ENCODE measurements around the gene DNAH1. TPM values are rescaled to one million over a fixed set of nuclear protein-coding genes. Genes with fewer than 3 reads are reported as not detected.

Gene DNAH1
- total RNA-seq, 1 donor = 4.7 TPM

DNA sequence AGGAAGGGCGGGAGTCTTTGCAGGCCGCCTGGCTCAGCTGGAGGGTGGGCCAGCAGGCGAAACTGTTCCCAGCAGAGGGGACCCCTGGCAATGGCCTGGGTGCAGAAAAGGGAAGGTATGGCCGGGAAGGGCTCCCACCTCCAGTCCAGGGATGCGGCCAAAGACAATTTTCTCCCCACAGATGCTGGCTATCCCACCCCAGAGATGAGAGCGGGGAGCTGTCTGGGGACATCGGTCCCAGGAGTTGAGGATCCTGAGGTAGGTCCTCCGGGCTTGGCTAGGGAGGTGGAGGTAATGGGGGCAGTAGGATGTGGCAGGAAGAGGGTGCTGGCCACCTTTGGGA is 127.1 kb downstream of the DNAH1 start:
- DNase-seq (ENCODE audit: low read depth) = no peak

DNA sequence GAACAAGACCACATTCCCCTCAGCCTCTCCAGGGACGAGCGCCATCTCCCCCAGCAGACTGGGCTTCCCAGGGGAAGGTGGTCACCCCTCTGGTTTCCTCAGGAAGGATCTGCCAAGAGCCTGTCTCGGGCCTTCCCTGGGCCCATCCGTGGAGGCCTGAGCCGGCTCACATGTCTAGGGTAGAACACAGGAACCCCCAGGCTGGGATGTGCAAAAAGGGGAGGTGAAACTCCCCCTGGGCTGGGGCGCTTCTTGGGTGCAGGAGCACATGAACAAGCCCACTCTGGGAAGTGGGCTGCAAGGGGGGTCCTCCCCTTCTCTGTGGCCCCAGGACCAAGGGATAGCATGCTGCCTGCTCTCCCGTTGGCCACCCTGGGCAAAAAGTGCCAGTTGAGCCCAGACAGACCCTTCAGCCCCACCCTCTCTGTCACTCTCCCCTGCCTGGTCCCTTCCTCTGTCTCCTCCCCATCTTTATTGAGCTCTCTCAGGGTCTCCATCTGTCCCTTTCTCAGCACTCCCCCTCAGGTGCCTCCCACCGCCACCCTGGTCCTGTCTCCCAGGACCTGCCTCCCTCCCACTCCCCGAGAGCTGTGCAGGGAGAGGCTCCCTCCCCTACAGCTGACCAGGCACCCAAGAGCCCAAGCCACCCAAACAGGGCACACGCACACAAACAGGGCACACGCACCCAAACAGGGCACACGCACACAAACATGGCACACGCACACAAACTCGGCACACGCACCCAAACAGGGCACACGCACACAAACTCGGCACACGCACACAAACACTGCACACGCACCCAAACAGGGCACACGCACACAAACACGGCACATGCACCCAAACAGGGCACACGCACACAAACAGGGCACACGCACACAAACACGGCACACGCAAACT is 127.9 kb downstream of the DNAH1 start:
- no peak for DNase-seq (ENCODE audit: low read depth)
- H3K4me3 ChIP-seq (ENCODE audit: low read depth, low read length) = no peak overlapping the region
- TF ChIP-seq, protein P1, sequence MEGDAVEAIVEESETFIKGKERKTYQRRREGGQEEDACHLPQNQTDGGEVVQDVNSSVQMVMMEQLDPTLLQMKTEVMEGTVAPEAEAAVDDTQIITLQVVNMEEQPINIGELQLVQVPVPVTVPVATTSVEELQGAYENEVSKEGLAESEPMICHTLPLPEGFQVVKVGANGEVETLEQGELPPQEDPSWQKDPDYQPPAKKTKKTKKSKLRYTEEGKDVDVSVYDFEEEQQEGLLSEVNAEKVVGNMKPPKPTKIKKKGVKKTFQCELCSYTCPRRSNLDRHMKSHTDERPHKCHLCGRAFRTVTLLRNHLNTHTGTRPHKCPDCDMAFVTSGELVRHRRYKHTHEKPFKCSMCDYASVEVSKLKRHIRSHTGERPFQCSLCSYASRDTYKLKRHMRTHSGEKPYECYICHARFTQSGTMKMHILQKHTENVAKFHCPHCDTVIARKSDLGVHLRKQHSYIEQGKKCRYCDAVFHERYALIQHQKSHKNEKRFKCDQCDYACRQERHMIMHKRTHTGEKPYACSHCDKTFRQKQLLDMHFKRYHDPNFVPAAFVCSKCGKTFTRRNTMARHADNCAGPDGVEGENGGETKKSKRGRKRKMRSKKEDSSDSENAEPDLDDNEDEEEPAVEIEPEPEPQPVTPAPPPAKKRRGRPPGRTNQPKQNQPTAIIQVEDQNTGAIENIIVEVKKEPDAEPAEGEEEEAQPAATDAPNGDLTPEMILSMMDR (IDR thresholded peaks at IDR 0.05; ENCODE audit: insufficient read depth, low read depth, low read length) = no peak

More for the DNA sequence above, 127.1 kb downstream of the DNAH1 start:
- TF ChIP-seq, protein P1 (IDR thresholded peaks at IDR 0.05; ENCODE audit: insufficient read depth, low read depth, low read length) = no peak
- H3K4me3 ChIP-seq (ENCODE audit: low read depth, low read length) = no peak overlapping the region

DNA sequence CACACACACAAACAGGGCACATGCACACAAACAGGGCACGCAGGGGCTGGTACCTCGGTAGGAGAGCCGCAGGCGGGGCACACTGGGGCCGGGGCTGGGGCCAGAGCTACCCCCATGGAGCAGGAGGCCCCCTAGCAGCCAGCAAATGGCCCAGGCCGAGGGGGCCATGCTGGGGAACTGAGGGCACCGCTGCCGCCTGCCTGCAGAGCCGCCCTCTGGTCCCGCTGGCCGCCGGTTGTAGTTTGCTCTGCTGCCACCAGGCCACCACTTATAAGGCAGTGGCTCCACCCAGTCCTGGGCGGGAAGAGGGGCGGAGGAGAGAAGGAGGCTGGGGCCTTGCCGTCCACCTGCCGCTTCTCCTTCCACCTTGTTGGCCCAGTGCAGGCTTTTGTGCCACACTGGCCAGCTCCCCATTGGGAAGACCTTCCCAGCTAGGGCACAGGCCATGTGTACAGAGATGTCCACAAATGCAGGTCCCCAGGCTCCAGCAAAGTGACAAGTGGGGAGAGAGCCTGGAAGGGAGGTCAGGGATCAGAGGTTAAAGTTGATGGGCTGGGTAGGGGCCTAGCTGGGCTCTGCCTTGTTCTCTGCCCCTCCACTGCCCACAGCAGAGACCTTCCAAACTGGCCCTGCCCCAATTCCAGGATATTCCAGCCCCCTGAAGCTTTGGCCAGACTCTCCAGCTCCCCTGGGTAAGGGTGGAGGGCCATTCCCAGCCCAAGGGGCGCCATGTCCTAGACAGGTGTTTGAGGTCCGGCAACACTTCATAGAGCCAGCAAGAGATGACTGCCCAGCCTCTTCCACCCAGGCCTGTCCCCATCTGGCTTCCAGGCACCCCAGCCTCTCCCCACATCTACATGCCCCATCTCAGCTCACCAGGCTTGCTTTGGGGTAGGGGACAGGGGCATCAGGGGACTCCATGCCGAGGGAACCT is 129.0 kb downstream of the DNAH1 start, which contains the start of gene SEMA3G:
SEMA3G (minus strand) TSS at position 244 of the 934 bp plus-strand sequence; CDS start at position 168, 76 bp downstream.
- TF ChIP-seq, protein P1 (IDR thresholded peaks at IDR 0.05; ENCODE audit: insufficient read depth, low read depth, low read length) = peak; percentile 50
- no peak within 1 kb of the TSS for H3K4me3 ChIP-seq (ENCODE audit: low read depth, low read length)
- peak; percentile 55 for DNase-seq (ENCODE audit: low read depth)

DNA sequence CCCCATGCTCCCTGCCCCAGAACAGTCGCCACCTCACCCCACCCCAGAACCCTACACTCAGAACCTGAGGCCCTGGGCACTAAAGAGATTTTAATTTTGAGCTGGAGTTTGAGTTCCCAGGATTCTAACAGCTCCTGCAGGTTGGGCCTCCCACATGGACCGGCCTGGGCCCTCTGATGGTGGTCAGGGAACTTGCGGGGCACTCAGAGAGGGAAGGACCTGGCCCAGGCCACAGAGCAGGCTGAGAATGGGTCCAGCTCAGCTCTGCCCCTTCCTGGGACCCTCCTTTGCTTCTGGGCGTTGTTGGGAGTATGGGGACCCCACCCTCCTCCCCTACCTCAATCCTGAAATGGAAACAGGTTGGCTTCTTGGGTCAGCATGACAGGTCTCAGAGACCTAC is 129.9 kb downstream of the DNAH1 start:
- H3K4me3 ChIP-seq (ENCODE audit: low read depth, low read length) = no peak overlapping the region
- TF ChIP-seq, protein P1 (IDR thresholded peaks at IDR 0.05; ENCODE audit: insufficient read depth, low read depth, low read length) = no peak
- DNase-seq (ENCODE audit: low read depth) = no peak

DNA sequence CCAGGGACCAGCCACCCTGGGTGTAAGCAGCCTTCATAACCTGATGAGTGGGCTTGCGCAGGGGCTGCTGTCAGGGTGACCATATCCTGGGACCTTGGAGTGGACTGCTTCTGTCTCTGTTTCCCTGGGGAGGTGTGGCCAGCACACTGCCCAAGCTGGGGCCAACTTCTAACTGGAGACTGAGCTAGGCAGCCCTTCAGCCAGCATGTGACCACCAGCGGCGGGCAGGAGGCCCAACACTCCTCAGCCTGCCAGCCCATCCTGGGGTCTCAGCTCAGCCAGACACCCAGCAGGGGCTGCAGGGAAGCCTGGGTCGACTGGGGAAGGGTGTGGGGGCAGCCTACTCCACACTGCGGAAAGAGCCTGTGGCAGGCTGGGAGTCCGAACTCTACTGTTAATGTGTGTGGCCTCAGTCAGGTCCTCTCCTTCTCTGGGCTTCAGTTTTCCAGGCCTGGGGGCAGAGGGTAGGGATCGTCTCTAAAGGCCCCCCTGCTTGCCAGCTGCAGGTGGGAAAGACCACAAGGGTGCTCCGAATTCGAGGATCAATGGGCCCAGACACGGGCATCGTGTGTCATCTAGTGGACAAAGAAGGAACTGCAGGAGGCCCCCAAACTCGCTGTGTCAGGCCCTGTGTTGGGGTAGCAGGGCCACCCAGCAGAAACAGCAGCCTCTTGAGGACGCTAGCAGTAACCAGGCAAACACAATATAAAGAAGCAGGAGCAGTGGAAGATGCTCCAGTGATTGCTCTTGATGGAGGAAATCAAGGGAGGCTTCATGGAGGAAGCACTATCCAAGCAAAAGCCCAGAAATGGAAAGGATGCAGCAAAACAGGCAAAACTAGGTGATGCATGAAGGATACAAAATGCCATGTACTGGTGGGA is 130.8 kb downstream of the DNAH1 start:
- peak; percentile 61 for DNase-seq (ENCODE audit: low read depth)
- H3K4me3 ChIP-seq (ENCODE audit: low read depth, low read length) = no peak overlapping the region
- TF ChIP-seq, protein P1 (IDR thresholded peaks at IDR 0.05; ENCODE audit: insufficient read depth, low read depth, low read length) = peak; percentile 100

Data from fibroblast of villous mesenchyme (primary cell).